GM19099 (cell line): ENCODE data around the gene RAB35.

Experiments
- POLR2A ChIP-seq: IDR thresholded peaks from 3 replicates; pipeline ENCODE4 v1.6.1; 2011; ENCODE audit warnings: low read depth; ENCODE audit not compliant: insufficient read length; ENCODE audit errors: extremely low read depth

The RAB35 gene

DNA sequence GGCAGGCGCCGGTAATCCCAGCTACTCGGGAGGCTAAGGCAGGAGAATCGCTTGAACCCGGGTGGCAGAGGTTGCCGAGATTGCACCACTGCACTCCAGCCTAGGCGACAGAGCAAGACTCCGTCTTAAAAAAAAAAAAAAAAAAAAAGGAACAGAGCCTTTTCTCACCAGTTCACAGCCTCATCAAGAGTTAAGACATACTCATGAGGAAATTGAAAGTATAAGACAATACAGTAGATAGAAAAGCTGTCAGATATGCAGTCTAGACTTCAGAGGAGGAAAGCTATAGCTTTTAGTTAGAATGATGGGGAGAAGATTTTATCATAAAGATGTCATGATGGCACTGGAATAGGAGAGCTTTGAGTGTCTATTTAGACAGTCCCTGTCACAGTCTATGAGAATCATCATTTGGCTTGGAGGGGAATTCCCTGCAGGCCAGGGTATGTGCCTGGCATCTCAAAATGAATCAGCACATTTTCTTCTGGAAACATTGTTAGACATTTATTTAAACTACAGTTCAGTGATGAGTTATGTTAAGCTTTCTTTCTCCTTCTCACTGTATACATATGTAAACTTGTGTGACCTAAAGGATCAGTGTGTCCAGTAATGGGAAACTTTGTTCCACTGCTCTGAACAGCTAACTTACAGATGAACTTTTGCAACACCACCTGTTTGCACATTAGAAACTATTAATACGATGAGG lies 2.9 kb upstream of the RAB35 start:
- TF ChIP-seq POLR2A, result no peak

DNA sequence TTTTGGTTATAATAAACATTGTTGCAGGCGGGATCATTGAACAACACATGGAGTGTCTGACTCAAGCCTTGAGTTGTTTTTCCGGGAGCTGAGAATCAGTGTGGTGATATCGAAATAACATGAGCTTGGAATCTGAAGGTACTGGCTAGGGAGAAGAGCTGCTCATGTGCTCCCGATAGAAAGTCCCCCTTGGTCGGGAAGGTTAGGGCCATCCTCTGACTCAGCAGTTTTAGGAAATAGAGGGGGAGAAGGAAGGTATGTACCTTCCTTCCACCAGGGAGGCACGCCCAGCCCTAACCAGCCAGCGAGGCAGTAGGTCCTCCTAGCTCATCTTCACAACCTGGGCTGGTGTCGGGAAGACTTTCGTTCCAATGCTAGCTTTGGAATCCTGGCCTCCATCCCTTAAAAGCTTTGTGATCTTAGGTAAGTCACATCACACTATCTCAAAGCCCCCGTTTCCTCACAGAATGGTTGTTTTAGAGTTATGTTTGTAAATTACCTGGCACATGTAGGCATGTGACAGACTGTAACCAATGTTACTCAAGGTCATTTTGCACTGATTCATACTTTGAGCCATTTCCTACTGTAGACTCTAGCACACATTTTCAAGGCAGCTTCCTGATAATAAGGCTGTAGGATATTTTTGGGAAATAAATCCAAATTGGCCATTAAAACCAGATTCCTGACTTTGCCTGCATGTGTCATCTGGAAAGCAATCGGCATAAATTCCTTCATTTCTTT lies 1.9 kb upstream of the RAB35 start:
- TF ChIP-seq POLR2A, result no peak

DNA sequence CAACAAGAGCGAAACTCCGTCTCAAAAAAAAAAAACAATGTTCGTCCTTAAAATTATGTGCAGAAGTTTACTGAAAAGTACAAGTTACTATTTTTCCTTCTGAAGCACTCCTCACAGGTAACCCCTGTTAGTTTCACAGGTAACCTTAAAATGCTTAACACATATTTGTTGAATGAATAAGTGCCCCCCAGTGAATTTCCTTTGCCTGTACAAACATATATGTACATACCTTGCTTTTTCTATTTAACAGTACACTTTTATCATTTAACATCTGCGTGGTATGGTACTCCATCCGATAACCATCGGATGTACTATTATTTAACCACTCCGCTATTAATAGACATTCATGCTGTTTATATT lies 1.4 kb upstream of the RAB35 start:
- no peak for TF ChIP-seq POLR2A

DNA sequence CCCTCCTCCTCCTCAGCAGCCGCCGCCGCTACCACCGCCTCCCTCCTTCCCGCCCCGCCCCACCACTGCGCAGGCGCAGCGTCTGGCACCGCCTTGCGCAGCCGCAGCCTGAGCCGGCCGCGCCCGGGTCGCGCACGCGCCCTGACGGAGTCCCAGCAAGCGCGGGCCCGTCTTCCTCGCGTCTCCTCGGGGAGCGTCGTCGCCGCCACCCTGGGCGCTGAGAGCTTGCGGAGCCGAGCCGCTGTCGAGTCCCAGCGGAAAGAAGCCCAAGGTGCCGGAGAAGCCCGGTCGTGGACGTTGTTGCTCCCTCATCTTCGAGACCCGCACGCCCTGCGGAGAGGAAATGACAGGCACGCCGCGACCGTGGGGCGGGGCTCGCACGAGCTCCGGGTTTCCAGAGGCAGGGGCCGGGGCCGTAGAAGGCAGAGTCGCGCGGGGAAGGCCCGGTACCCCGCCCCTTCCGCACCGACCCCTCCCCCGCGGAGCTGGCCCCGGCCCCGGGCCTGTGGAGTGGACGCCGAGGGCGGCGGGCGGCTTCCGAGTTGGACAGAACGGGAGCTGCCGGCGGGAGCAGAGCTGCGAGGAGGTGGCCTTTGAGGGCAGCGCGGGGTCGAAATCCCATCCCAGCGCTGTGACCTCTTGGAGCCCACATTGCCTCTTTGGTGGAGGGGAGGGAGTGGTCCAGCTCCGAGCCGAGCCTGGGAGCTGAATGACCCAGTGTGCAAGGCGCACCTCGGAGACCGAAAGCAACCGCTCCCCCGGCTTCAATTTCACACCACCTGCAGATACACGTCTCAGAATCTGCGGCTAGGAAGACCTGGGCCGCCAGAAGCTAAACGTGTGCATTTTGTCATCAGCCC lies 469 bp upstream of the RAB35 start:
- peak; percentile 88 for TF ChIP-seq POLR2A

DNA sequence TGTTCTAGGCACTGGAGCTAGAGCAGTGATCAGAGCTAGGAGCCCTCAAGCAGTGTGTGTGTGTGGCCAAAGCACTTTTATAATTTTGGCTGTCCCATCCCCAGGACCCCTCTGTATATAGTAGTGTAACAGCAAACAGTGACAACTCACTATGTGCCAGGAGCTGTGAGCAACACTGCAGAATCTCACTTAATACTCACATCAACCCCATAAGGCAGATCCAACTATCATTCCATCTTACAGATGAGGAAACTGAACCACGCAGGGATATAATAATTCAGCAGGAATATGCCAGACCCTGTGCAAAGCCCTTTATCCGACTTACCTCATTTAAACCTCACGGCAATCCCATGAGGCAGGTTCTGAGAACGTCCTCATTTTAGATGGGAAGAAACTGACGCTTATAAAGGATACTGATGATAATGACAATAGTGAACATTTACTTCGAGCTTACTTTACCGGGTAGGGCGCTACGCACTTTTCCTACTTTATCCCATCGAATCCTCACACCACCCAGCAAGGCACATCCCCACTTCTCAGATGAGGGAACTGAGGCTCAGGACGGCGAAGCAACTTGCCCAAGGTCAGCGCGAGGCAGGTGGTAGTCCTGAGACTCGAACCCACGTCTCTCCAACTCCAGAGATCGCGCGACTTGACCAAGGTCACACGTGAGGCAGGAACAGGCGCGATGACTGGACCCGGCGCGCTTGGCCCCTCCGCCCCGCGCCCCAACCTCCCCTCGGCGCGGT lies 687 bp downstream of the RAB35 start:
- no peak for TF ChIP-seq POLR2A

DNA sequence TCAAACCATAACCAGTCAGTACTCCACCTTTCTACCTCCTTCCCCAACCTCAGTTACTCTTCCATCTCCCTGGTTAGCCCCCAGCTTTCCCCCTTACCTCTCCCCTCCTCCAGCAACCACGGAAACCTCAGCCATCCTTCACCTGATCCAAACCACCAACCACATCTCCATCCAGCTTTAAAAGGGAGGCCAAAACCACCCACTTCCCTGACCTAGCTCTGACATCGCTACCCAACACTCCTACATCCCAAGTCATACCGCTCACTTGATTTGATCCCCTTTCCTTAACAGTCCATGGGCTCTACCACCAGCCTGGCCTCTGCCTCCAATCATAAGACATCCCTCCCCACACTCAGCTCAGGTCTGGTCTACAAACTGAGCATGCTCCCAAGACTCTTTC lies 1.5 kb downstream of the RAB35 start:
- no peak for TF ChIP-seq POLR2A

DNA sequence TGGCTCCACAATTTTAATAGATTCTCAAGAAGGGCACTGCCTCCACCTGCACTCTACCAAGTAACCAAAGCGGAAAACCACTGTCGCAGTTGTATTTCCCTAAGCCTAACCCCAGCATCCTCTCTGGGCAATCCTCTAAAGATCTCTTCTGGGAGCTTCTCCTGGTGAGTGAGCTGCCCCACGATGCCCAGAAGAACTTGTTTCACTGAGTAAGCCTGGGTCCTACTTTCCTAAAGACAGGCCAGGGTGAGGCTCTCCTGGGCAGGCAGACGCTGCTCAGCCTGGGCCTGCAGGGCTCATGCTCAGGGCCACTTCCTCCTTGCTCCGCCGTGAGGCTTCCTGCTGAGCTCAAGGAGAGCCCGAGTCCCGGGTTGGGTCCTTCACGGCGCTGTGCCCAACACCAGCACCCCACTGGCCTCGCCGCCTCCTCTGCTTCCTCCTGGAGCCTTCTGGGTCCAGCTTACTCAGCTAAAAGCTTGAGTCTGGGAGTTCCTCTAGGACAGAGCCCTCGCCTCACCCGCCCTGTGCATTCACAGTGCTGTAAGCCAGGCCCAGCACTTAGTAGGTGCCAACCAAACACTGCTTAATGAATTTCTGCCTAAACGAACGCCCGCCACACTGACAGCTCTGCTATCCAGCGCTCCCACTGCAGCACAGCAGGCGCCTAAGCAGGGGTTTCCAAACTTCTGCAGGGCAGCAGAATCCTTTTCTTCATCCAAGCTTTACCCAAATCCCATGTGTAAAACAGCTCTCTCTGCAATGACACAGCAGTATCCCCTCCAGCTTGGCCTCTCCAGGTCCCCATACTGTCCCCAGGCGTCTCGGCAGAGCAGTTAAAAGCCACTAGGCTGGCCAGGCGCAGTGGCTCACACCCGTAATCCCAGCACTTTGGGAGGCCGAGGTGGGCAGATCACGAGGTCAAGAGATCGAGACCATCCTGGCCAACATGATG lies 5.7 kb downstream of the RAB35 start:
- no peak for TF ChIP-seq POLR2A

DNA sequence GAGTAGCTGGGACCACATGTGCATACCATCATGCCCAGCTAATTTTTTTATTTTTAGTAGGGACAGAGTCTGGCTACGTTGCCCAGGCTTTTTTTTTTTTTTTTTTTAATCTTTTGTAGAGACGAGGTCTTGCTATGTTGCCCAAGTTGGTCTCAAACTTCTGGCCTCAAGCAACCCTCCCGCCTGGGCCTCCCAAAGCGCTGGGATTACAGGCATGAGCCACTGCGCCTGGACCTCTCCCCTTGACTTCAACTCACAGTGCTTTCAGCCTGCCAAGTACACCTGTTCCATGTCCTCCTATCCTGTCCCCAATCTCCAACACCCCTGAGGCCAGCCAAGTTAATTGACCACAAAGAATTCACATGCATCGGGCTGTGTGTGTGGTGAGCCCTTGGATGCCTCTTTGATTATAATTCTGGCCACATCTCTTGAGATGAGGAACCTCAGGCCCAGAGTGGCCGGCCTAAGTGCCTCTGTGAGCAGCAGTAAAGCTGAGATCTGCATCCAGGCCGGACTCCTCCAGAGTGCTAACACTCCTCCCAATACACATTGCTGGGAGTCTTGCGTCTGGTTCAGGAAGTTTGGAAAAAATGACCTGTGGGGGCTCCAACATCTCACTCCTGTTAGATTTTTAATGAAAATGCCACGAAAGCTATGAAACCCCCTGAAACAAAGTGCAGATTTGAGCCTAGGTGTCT lies 6.8 kb downstream of the RAB35 start:
- TF ChIP-seq POLR2A, result no peak

DNA sequence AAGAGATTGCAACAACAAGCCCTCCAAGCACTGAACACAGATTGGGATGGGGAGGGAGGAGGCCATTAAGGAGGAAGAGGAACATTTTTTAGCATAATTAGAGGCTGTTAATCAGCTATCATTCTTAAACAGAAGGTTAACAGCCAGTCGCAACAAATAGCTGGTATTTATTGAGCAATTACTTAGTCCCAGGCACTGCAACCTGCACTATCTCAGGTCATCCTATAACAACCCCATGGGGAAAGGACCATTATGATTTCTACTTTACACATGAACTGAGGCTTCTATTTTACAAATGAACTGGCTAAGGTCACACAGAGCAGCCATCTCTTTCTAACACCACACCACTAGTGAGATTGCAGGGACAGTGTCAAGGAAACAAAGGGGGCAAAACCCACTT lies 10.4 kb downstream of the RAB35 start:
- TF ChIP-seq POLR2A, result no peak

DNA sequence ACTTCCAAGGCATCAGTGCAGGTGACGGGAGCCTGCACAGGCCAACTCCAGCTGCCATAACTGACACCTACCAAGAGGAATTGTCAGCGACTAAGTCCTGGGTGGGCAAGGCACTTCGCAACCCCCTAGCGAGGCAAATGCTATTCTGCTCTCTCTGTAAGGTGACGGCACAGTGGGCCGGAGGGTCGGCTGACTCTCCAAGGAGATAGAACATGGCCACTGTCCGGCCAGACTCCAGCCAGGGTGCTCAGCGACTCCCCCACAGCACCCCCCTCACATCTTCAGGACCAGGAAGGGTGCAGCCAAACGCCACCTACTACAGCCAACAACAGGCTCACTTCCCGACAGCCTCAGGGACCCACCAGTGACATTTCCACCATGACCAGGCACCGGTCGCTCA lies 13.2 kb downstream of the RAB35 start:
- TF ChIP-seq POLR2A, result no peak

DNA sequence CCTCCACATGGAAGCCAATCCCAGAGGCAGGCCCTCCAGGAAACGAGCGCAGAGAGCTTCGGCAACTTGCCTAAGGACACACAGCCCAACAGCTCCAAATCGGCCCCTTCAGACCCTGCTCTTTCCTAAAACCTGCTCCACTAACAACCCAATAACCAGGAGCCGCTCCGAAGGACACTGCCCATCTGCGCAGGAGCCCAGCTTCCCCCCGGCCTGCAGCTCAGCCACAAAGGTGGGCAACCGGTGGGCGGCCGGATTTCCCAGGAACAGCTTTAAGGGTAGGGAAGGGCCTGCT lies 13.6 kb downstream of the RAB35 start:
- no peak for TF ChIP-seq POLR2A

DNA sequence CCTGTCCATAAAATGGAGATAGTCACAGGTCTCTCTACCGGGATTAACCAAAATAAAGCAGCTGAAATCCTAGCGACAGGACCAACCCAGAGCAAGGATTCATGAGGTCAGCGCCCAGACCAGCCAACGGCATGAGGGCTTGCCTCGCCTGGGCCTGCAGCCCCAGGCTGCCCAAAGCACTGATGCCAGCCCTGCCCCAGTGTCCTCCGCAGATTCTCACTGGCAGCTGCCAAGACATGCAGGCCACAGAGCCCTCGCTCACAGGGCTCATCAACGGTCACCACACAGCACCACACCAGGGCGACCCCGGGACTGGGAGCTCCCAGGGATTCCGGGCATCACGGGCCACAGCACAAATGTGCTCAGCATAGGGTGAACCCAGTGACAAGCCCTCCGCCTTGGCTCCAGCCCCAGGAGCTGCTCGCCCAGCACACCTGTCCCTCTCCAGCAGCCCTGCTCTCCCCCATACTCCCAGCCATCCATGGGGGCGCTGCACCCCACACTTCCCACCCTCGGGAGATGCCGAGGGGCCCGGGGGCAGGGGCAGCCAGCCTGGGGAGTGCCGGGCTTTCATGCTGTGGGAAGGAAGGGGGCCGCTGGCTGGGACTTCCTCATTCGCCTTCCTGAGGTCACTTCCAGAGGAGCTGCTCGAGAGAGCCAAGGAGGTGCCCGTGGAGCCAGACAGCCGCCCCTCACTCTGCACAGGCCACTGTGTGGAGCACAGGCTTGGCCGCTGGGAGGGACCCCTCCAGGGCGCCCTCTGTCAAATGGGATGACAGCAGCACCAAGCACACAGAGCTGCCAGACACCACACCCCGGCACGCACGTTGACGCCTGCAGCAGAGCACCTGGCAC lies 14.1 kb downstream of the RAB35 start:
- TF ChIP-seq POLR2A, result no peak

DNA sequence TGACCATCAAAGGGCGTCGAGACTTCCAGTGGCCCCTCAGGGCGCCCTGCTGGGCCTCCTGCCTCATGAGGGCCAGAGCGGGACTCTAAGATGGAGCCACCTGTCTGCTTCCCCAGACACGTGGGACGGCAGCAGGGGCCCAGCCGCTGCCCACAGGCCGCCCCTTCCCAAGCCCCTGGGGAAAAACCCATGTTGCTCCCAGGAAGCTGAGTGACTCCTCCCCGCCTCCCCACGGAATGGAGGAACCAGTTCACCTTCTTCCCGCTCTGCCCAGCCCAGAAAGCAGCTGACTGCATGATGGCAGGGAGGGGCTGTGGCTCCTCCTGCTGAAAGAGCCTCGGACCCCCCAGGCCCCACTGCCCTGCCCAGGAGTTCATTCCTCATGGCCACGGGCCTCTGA lies 14.9 kb downstream of the RAB35 start:
- no peak for TF ChIP-seq POLR2A

DNA sequence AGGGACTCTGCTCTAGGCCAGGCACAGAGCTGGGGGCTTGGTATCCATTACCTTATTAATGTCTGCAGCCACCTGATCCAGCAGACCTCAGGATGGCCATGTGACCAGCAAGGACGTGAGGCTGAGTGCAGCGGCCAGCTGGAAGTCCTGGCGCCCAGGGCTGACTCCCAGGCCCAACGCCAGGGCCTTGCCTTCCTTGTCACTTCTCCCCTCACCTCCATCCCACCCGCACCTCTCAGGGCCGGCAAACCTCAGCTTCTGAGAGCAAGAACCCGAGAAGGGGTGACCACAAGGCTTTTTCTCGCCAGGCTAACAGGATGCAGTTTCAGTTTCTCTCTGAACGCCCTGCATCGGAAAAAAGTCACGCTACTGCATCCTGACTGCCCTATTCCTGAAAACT lies 15.4 kb downstream of the RAB35 start:
- no peak for TF ChIP-seq POLR2A
